ENCODE measurements around the gene FAM98A. TPM values are rescaled to one million over a fixed set of nuclear protein-coding genes. Genes with fewer than 3 reads are reported as not detected.

Gene FAM98A
- total RNA-seq (10 to 100 TPM; 85.5 to 86.4 TPM), polyA plus RNA-seq (28.5 TPM)

DNA sequence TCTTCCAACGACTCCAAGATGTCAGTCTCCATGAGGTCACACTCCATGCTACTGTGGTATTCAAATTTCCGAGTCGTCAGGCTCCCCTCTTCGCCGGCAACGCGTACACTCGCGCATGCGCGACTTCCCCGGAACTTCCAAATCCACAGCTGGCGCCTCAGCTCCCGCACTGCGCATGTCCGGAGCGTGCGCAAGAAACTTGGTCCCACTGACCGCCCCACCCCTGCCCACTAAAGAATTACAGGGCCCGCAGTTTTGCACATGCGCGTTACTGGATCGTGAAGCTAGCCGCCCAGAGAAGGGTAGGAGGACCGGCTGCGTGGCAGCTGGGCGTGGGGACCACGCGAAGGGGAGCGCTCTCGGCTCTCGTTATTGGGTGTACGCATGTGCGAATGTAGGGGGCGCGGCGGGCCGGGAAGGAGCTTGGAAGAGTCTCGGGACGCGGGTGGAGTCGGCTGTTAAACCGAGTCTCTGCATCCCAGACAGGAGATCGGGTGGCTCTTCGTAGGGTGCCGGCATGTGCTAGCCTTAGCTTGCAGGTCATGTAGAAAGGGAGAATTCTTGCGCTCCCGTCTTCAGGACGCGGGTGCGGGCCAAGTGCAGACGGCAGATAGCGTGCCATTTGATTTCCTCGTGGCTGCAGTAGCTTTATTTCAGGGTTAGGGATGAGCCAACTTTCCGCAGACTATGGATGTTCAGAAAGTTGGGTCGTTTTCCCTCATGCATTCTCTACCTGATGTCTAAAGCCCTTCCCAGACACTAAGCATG is at the start of gene FAM98A:
Gene FAM98A, minus strand, starts transcription at position 125 of the 768 bp plus-strand sequence. Its CDS starts 78 bp downstream, at position 47.
- no peaks in the 10 kb centered on the region for H3K9me3 Mint-ChIP-seq
- CTCF ChIA-PET, result interaction anchor here (1.1 to 5.4 kb wide), 4 partner anchors 11 to 1058 kb away, joined by 3 to 31 read pairs (median 14); partner anchors contain the start of gene RASGRP3

DNA sequence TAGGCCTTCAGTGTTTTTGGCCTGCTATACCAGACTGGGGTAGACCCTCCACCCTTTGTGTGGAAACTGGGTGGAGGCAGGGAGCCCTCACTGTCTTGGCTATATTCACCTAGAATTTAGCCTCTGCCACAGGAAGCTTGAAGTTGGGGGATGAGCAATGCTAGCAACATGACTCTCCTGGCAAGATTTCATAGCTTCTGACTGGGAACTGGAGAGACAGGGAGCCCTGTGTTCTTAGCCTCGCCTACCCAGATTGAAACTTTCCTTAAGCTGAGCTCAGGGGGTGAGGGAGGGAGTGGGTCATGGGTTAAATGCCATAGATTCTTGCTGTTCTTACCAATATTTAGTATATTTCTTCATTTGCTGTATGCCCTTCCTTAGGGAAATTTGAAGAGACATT is 46.8 kb upstream of the FAM98A start:
- no peaks in the 10 kb centered on the region for H3K4me1 Mint-ChIP-seq
- DNase-seq, result no peak

More for the DNA sequence above, at the start of gene FAM98A:
- Mint-ChIP-seq H3K4me1 (peaks cover 39 to 44% (median 41%) of the 10 kb centered on the region in 3 donors), H3K27ac (peak within 1 kb of the TSS; percentile 84 to 98 (median 96)), H3K4me3 (peak within 1 kb of the TSS; percentile 94 to 99 (median 96)), H3K27me3 (peaks cover 0 to 6% of the 10 kb centered on the region in 2 donors), H3K36me3 (peaks cover 6 to 22% (median 7%) of the 10 kb centered on the region in 3 donors)
- Histone ChIP-seq H3K4me3 (ENCODE audit: low read length) (peak within 1 kb of the TSS; percentile 87), H3K9me3 (ENCODE audit: low read length) (no peaks in the 10 kb centered on the region), H3K27me3 (ENCODE audit: insufficient read depth, low read length, poor library complexity, severe bottlenecking) (no peaks in the 10 kb centered on the region), H3K36me3 (ENCODE audit: insufficient read depth, low read length) (peaks cover 8% of the 10 kb centered on the region), H3K27ac (ENCODE audit: low read depth, low read length) (peak within 1 kb of the TSS; percentile 83), H3K4me1 (ENCODE audit: insufficient read depth, low read length) (peaks cover 20% of the 10 kb centered on the region)
- POLR2A ChIA-PET, result interaction anchor here (1.1 to 1.6 kb wide), 3 partner anchors 9 to 227 kb away, joined by 3 to 12 read pairs (median 3); partner anchors contain the start of gene RASGRP3
- DNase-seq, result peak; percentile 98 to 99 (median 99)

DNA sequence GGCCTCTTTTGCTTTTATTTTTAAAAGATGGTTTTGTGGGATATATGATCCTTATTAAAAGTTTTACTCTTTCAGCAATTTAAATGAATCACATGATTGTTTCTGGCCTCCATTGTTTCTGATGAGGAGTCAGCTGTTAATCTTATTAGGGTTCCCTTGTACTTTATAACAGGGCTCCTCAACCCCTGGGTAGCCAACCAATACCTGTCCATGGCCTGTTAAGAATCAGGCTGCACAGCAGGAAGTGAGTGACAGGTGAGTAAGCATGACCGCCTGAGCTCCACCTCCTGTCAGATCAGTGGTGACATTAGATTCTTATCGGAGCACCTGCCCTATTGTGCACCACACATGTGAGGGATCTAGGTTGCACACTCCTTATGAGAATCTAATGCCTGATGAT is 45.1 kb upstream of the FAM98A start:
- Mint-ChIP-seq H3K4me3 (no peak overlapping the region), H3K27me3 (peaks cover 4 to 18% of the 10 kb centered on the region in 2 donors), H3K27ac (no peak overlapping the region), H3K9me3 (peaks cover 2 to 12% (median 5%) of the 10 kb centered on the region in 5 donors), H3K36me3 (peaks cover 0 to 10% (median 0%) of the 10 kb centered on the region in 3 donors), H3K4me1 (no peaks in the 10 kb centered on the region)
- Histone ChIP-seq H3K4me3 (ENCODE audit: low read length) (no peak overlapping the region), H3K9me3 (ENCODE audit: low read length) (no peaks in the 10 kb centered on the region), H3K36me3 (ENCODE audit: insufficient read depth, low read length) (no peaks in the 10 kb centered on the region), H3K4me1 (ENCODE audit: insufficient read depth, low read length) (no peaks in the 10 kb centered on the region), H3K27ac (ENCODE audit: low read depth, low read length) (no peak overlapping the region), H3K27me3 (ENCODE audit: insufficient read depth, low read length, poor library complexity, severe bottlenecking) (no peaks in the 10 kb centered on the region)
- ChIA-PET POLR2A (no interaction called here), CTCF (no interaction called here)
- DNase-seq, result no peak

More for the DNA sequence above, 46.8 kb upstream of the FAM98A start:
- Histone ChIP-seq H3K36me3 (ENCODE audit: insufficient read depth, low read length) (no peaks in the 10 kb centered on the region), H3K27ac (ENCODE audit: low read depth, low read length) (no peak overlapping the region), H3K4me3 (ENCODE audit: low read length) (no peak overlapping the region), H3K9me3 (ENCODE audit: low read length) (no peaks in the 10 kb centered on the region), H3K4me1 (ENCODE audit: insufficient read depth, low read length) (no peaks in the 10 kb centered on the region), H3K27me3 (ENCODE audit: insufficient read depth, low read length, poor library complexity, severe bottlenecking) (no peaks in the 10 kb centered on the region)
- CTCF ChIA-PET, result no interaction called here
- H3K4me3 Mint-ChIP-seq, result no peak overlapping the region
- peaks cover 0 to 10% (median 0%) of the 10 kb centered on the region in 3 donors for H3K36me3 Mint-ChIP-seq
- peaks cover 2 to 12% (median 5%) of the 10 kb centered on the region in 5 donors for H3K9me3 Mint-ChIP-seq
- POLR2A ChIA-PET, result no interaction called here
- H3K27me3 Mint-ChIP-seq, result peaks cover 4 to 14% of the 10 kb centered on the region in 2 donors
- no peak overlapping the region for H3K27ac Mint-ChIP-seq

DNA sequence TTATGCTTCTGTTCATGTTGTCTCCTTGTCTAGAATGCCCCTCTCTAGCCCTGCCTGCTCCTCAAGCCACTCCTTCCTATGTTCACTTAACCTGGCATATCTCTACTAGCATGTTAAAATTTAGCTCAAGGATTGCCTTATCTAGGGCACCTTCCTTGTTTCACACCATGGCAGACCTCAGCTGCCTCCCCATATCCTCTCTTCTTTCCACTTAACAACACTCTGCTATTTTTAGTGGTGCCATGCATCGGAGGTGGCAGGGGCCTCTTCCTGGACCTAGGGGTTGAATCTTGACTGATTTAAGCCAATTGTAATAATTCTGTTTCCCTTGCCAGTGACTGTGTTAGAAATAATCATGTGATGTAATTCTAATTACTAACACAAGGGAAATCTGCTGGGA is 36.9 kb upstream of the FAM98A start:
- DNase-seq, result no peak
- no peaks in the 10 kb centered on the region for H3K9me3 Mint-ChIP-seq
- no peak overlapping the region for H3K4me3 Mint-ChIP-seq
- no peak overlapping the region for H3K27ac Mint-ChIP-seq
- no peaks in the 10 kb centered on the region for H3K4me1 Mint-ChIP-seq
- ChIA-PET CTCF (no interaction called here), POLR2A (no interaction called here)
- Histone ChIP-seq H3K9me3 (ENCODE audit: low read length) (no peaks in the 10 kb centered on the region), H3K27me3 (ENCODE audit: insufficient read depth, low read length, poor library complexity, severe bottlenecking) (no peaks in the 10 kb centered on the region), H3K4me1 (ENCODE audit: insufficient read depth, low read length) (no peaks in the 10 kb centered on the region), H3K27ac (ENCODE audit: low read depth, low read length) (no peak overlapping the region), H3K36me3 (ENCODE audit: insufficient read depth, low read length) (no peaks in the 10 kb centered on the region), H3K4me3 (ENCODE audit: low read length) (no peak overlapping the region)
- peaks cover 0 to 4% (median 0%) of the 10 kb centered on the region in 3 donors for H3K36me3 Mint-ChIP-seq
- H3K27me3 Mint-ChIP-seq, result peaks cover 3 to 10% of the 10 kb centered on the region in 2 donors

DNA sequence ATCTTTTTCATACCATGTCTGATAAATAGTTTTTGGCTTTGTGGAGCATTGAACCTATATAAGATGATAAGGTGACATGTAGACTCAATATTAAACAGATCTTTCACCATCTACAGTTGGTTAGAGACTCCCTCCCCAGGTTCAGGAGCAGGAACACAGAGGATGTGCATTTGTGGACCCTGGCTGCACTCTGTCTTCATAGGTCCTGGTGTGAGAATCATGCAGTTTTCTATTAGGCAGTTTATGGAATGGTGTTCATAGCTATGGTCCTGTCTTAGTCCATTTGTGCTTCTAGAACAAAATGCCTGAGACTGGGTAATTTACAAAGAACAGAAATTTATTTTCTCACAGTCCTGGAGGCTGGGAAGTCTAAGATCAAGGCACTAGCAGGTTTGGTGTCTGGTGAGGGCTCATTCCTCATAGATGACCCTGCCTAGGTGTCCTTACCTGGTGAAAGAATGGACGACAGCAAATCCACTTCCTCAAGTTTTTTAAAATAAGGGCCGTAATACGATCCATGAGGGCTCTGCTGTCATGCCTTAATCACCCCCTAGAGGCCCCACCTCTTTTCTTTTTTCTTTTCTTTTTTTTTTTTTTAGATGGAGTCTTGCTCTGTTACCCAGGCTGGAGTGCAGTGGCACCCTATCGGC is 35.3 kb upstream of the FAM98A start:
- Mint-ChIP-seq H3K27ac (no peak overlapping the region), H3K4me3 (no peak overlapping the region), H3K9me3 (no peaks in the 10 kb centered on the region), H3K27me3 (peaks cover 3 to 5% of the 10 kb centered on the region in 2 donors), H3K4me1 (no peaks in the 10 kb centered on the region), H3K36me3 (peaks cover 0 to 4% (median 0%) of the 10 kb centered on the region in 3 donors)
- H3K4me3 ChIP-seq (ENCODE audit: low read length), result no peak overlapping the region
- ChIA-PET CTCF (no interaction called here), POLR2A (no interaction called here)
- no peak overlapping the region for H3K27ac ChIP-seq (ENCODE audit: low read depth, low read length)
- DNase-seq, result no peak
- H3K27me3 ChIP-seq (ENCODE audit: insufficient read depth, low read length, poor library complexity, severe bottlenecking), result no peaks in the 10 kb centered on the region
- no peaks in the 10 kb centered on the region for H3K36me3 ChIP-seq (ENCODE audit: insufficient read depth, low read length)
- no peaks in the 10 kb centered on the region for H3K9me3 ChIP-seq (ENCODE audit: low read length)
- H3K4me1 ChIP-seq (ENCODE audit: insufficient read depth, low read length), result no peaks in the 10 kb centered on the region

DNA sequence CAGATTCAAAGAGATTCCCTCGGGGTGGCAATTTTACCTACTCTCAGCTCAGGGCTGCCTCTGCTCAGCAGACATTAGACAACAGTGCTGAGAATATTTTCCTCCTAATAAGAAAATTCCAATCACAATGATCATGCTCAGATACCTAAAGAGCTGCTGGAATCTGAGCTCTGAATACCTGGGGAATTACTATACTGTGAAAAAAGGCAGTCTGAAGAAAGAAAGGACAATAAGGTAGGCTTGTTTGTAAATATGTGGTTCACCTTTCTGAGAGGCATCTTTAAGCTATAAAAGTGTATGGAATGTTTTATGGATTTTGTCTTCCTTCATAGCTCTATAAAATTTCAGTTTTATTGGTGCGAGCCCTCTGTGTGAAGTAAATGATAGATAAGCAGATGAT is 34.2 kb upstream of the FAM98A start:
- ChIA-PET CTCF (no interaction called here), POLR2A (no interaction called here)
- H3K36me3 ChIP-seq (ENCODE audit: insufficient read depth, low read length), result no peaks in the 10 kb centered on the region
- Mint-ChIP-seq H3K4me1 (no peaks in the 10 kb centered on the region), H3K4me3 (no peak overlapping the region), H3K9me3 (no peaks in the 10 kb centered on the region), H3K27me3 (peaks cover 3 to 5% of the 10 kb centered on the region in 2 donors), H3K36me3 (peaks cover 0 to 4% (median 0%) of the 10 kb centered on the region in 3 donors), H3K27ac (no peak overlapping the region)
- DNase-seq, result no peak
- H3K9me3 ChIP-seq (ENCODE audit: low read length), result no peaks in the 10 kb centered on the region
- no peak overlapping the region for H3K4me3 ChIP-seq (ENCODE audit: low read length)
- no peaks in the 10 kb centered on the region for H3K4me1 ChIP-seq (ENCODE audit: insufficient read depth, low read length)
- no peaks in the 10 kb centered on the region for H3K27me3 ChIP-seq (ENCODE audit: insufficient read depth, low read length, poor library complexity, severe bottlenecking)
- H3K27ac ChIP-seq (ENCODE audit: low read depth, low read length), result no peak overlapping the region

DNA sequence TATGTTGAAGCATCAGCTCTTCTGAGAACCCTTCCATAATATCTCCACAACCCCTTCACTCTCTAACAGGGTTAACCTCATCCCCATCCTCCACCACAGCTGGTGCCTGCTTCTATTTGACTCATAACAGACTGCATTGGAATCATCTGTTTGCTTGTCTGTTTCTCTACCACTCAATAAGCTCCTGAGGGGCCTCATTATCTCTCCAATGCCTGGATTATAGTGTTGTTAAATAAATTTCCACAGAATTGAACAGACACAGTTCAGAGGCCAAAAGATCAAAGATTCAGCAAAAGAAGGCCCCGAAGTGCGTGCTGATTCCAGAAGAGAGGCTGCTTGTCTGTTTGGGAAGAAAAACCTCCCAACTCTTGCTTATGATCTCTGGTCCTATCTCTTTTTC is 33.7 kb upstream of the FAM98A start:
- H3K4me1 Mint-ChIP-seq, result no peaks in the 10 kb centered on the region
- Histone ChIP-seq H3K4me3 (ENCODE audit: low read length) (no peak overlapping the region), H3K4me1 (ENCODE audit: insufficient read depth, low read length) (no peaks in the 10 kb centered on the region), H3K9me3 (ENCODE audit: low read length) (no peaks in the 10 kb centered on the region), H3K36me3 (ENCODE audit: insufficient read depth, low read length) (no peaks in the 10 kb centered on the region), H3K27me3 (ENCODE audit: insufficient read depth, low read length, poor library complexity, severe bottlenecking) (no peaks in the 10 kb centered on the region), H3K27ac (ENCODE audit: low read depth, low read length) (no peak overlapping the region)
- peaks cover 0 to 4% (median 0%) of the 10 kb centered on the region in 3 donors for H3K36me3 Mint-ChIP-seq
- DNase-seq, result no peak
- no peaks in the 10 kb centered on the region for H3K9me3 Mint-ChIP-seq
- peaks cover 3 to 5% of the 10 kb centered on the region in 2 donors for H3K27me3 Mint-ChIP-seq
- H3K4me3 Mint-ChIP-seq, result no peak overlapping the region
- H3K27ac Mint-ChIP-seq, result no peak overlapping the region
- ChIA-PET CTCF (no interaction called here), POLR2A (no interaction called here)
